Skin of body (tissue), 2 donors: Measurements from ENCODE around the gene GHITM. TPM values are rescaled to one million over a fixed set of nuclear protein-coding genes. Genes with fewer than 3 reads are reported as not detected.
"Not testable (repeated sequence)": the region's sequence is repeated elsewhere in the genome, so short reads cannot be mapped to it uniquely, and the experiment has no call there.

Source experiments
- DNase-seq: peaks from one replicate; lab custom pipeline; 2025; lab: John Stamatoyannopoulos, UW
- total RNA-seq: library from RNA; depleted of rRNA; stranded (reverse); fragments of >200 nt; gene quantifications from one replicate; pipeline ENCODE4 v1.2.3, GENCODE V29; 2014

Gene GHITM
- total RNA-seq, 1 donor from 2014 or later = 99.2 TPM

DNA sequence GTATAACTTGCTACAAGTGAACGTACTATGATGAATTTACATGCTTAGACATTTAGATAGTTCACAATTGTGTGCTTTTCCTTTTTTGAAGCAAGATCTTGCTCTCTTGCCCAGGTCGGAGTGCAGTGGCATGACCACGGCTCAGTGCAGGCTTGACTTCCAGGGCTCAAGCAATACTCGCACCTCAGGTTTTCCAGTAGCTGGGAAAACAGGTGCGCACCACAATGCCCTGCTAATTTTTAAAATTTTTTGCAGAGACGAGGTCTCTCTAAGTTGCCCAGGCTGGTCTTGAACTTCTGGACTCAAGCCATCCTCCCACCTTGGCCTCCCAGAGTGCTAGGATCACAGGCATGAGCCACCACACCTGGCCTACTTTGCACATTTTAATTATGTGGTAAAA is 36.1 kb downstream of the GHITM start:
- DNase-seq = no peak

GRCh38 chr10:84176351-84176750 is 37.0 kb downstream of the GHITM start:
- DNase-seq = no peak

- DNase-seq = no peak
Measured at GRCh38 chr10:84176836-84177474, 37.6 kb downstream of the GHITM start.

DNA sequence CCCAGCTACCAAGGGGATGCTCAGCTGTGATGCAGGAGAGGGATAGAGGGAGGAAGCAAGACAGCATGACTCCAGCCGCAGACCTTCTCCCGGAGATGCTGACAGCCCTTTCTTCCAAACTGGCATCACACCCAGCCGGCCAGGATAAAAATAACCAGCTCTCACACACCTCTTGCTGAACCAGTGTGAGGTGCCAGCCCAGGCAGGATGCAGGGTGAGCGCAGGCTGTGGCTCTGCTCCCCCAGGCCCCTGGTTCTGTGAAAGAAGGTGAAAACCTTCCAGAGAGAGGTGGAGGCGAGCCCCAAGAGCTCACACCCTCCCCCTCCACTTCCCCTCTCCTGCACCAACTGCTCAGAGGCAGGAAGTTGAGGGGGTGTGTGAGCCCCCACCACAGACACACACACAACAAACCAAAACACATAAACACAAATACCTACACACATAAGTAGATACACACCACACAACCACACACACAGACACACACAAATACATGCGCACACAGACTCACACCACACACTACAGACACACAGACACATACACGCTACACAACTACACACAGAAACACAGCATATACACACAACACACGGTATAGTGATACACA is 38.3 kb downstream of the GHITM start:
- no peak for DNase-seq

DNA sequence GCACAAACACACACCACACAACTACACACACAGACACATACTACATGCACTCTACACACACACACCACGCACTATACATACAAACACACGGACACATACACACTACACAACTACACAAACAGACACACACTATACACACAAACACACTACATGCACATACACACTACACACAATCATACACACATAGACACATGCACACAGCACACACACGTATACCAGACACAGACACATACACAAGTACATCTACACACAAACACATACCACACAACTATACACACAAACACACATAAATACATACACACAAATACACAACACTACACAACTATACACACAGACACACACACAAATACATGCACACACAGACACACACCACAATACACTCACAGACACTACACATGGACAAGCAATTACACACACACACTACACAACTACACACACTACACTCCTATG is 38.9 kb downstream of the GHITM start:
- no peak for DNase-seq

DNA sequence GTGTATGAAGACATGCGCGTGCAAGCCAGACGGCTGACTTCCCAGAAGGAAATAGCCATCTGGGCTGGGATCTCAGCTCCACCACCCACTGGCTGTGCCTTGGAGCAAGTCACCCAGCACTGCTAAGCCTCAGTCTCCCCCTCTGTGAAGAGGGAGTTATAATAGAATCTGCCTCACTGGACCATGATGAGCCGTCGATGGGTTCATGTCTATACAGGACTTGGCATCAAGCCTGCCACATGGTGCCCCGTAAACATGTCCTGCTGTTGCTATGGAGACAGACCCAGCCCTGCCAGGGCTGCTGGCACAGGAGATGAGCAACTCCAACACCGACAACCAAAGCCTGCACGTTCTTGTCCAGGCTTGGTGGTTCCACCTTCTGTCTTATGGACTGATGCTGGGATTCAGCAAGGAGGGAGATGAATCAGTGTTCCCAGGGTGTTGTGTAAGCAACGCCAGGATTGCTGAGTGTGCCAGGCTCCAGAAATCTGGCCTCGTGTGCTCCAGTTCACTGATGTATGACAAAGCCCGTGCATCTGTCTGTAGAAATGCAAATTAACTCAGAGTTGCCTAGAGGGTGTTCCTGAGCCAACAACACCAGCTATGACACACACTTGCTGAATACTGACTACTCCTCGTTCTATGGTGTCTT is 39.9 kb downstream of the GHITM start:
- DNase-seq = peak; percentile 36

DNA sequence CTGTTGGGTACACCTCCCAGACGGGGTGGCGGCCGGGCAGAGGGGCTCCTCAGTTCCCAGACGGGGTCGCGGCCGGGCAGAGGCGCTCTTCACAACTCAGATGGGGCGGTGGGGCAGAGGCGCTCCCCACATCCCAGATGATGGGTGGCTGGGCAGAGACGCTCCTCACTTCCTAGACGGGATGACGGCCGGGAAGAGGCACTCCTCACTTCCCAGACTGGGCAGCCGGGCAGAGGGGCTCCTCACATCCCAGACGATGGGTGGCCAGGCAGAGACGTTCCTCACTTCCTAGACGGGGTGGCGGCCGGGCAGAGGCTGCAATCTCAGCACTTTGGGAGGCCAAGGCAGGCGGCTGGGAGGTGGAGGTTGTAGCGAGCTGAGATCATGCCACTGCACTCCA is 41.1 kb downstream of the GHITM start:
- DNase-seq = not testable (repeated sequence)

DNA sequence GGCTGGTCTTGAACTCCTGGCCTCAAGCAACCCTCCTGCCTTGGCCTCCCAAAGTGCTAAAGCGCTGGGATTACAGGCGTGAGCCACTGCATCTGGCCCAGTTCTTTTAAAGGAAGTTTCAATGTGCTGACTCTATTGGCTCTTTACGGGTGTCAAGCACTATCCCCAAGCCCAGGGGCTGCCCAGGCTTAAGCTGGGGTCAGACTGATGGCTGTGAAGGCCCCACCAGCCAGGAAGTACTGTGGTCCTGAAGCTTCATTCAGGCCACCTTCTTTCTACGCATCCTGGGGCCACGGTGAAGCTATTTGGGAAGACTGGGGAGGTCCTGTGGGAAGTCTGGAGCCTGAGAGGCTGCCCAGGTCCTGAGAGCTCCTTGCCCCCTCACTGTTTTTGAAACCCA is 42.3 kb downstream of the GHITM start:
- DNase-seq = no peak

DNA sequence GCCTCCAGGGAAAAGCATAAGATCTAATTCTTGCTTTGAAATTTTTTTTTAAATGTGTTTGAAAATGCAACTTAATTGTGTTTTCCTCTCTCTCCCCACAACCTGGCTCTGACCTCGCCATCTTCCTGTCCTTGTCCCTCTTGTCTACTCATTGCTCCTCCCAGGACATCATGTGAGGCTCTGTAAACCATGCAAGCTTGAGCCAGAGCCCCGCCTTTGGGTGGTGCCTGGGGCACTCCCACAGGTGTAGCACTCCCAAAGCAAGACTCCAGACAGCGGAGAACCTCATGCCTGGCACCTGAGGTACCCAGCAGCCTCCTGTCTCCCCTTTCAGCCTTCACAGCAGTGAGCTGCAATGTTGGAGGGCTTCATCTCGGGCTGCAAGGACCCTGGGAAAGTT is 45.2 kb downstream of the GHITM start:
- no peak for DNase-seq

GRCh38 chr10:84185526-84186175 is 46.3 kb downstream of the GHITM start:
- DNase-seq = no peak

- DNase-seq = no peak
Measured at GRCh38 chr10:84188815-84189214, 49.5 kb downstream of the GHITM start.

- no peak for DNase-seq
Measured at GRCh38 chr10:84190621-84191020, 51.3 kb downstream of the GHITM start.

- DNase-seq = no peak
Measured at GRCh38 chr10:84191106-84191505, 51.8 kb downstream of the GHITM start.

DNA sequence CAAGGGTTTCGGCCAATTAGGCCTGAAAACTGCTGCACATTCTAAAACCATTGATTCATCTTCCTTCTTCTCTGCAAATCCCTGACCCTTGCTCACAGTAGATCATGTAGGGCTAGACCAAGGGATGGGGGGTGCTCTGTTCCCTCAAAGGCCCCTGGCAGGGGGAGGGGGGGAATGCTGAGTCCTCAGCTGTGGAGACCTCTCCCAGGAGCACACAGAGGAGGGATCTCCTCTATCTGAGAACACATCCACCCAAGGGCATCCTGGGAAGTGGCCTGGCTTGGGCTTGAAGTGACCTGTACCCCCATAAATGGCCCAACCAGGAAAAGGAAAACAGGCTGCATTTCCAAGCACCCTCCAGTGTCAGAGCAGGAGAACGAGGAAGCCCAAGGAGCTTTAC is 54.0 kb downstream of the GHITM start:
- DNase-seq = no peak

- DNase-seq = no peak
Measured at GRCh38 chr10:84193846-84194423, 54.6 kb downstream of the GHITM start.

DNA sequence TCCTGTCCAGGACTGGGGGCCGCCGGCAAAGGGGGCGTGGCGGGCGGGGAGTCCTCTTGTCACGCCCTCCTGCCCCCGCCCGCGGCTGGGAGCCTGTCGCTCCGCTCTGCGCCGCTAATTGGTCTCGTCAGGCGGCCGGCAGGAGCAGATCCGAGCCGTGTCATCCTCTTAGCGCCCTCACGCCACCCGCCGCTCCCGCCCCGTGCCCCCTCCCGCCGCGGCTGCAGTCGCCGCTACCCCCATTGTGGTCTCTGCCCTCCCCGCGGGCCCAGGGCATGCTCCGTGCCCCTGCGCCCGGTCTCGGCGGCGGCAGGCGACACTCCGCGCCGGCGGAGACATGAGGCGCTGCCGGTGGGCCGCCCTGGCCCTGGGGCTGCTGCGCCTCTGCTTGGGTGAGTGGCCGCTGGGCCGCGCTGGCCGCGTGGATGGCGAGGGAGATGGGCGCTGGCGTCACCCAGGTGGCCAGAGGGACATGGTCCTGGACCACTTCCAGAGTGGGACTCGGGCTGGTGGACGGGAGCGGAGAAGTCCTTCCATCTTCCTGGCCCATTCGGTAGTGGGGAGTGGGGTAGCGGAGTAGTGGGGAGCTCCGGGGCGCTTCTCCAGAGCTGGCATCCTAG is 55.2 kb downstream of the GHITM start, which contains the start of gene CDHR1:
Gene CDHR1 (plus strand): TSS at position 114 of the 620 bp plus-strand sequence. CDS start 224 bp downstream, at position 338.
- DNase-seq = no peak

GRCh38 chr10:84195044-84195830 is 55.9 kb downstream of the GHITM start:
- DNase-seq = no peak

- DNase-seq = no peak
Measured at GRCh38 chr10:84196083-84196482, 56.8 kb downstream of the GHITM start.

- no peak for DNase-seq
Measured at GRCh38 chr10:84196941-84197340, 57.6 kb downstream of the GHITM start.

DNA sequence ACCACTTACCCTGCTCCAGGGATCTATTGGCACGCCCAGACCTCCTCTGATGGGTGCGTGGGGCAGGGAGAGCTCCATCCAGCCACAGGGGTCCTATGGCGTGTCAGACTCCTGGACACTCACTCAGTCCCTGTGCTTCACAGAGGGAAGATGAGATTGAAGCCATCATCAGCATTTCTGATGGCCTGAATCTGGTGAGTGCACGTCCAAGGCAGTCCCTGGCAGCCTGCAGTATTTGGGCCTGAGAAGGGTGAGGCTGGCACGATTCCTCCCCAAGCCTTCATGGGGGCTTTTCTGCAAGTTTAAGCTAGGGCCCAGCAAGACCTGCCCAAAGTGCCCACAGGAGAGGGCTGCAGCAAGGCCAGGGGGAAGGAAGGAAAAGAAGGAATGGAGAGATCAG is 58.3 kb downstream of the GHITM start:
- no peak for DNase-seq
